LNCaP clone FGC (cell line): ENCODE results near the gene GPR119.

Experiments used
- DNase-seq: peaks from one replicate; pipeline ENCODE4 v3.0.0-alpha.2; 2011; ENCODE audit warnings: low read depth
- H3K4me3 ChIP-seq: 2 replicates; pipeline ENCODE4 v1.5.1; 2011; ENCODE audit warnings: mild to moderate bottlenecking, low read depth, low read length, control low read depth
- TF ChIP-seq, protein P1 (sequence below): IDR thresholded peaks from 2 replicates; pipeline ENCODE4 v1.5.1; 2012; ENCODE audit warnings: mild to moderate bottlenecking; ENCODE audit not compliant: control insufficient read depth, insufficient read depth; ENCODE audit errors: extremely low read depth

GPR119 gene

DNA sequence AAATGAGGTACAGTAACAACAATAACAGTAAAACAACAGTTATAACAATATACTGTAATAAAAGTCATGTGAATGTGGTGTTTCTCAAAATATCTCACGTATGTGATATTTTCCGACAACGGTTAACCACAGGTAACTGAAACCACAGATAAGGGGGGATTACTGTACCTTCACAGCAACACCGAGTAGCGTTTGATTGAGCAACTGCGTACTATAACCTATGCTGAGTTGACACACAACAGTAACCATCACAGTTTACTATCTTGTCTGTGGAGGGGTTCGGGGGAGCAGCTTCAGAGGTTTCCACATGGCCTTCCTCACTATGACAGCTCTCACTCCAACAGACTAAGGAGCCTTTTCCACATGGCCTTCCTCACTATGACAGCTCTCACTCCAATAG, 29.7 kb upstream of the GPR119 start:
- DNase-seq, result no peak
- H3K4me3 ChIP-seq, result no peak overlapping the region
- TF ChIP-seq, protein P1, sequence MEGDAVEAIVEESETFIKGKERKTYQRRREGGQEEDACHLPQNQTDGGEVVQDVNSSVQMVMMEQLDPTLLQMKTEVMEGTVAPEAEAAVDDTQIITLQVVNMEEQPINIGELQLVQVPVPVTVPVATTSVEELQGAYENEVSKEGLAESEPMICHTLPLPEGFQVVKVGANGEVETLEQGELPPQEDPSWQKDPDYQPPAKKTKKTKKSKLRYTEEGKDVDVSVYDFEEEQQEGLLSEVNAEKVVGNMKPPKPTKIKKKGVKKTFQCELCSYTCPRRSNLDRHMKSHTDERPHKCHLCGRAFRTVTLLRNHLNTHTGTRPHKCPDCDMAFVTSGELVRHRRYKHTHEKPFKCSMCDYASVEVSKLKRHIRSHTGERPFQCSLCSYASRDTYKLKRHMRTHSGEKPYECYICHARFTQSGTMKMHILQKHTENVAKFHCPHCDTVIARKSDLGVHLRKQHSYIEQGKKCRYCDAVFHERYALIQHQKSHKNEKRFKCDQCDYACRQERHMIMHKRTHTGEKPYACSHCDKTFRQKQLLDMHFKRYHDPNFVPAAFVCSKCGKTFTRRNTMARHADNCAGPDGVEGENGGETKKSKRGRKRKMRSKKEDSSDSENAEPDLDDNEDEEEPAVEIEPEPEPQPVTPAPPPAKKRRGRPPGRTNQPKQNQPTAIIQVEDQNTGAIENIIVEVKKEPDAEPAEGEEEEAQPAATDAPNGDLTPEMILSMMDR, result no peak

- TF ChIP-seq, protein P1, result no peak
- no peak overlapping the region for H3K4me3 ChIP-seq
Observed at GRCh38 chrX:130414800-130415199, 29.3 kb upstream of the GPR119 start.

GRCh38 chrX:130413415-130413814, 27.9 kb upstream of the GPR119 start:
- H3K4me3 ChIP-seq, result no peak overlapping the region
- no peak for DNase-seq
- TF ChIP-seq, protein P1, result no peak

More at GRCh38 chrX:130414800-130415199, 29.3 kb upstream of the GPR119 start:
- DNase-seq, result no peak

DNA sequence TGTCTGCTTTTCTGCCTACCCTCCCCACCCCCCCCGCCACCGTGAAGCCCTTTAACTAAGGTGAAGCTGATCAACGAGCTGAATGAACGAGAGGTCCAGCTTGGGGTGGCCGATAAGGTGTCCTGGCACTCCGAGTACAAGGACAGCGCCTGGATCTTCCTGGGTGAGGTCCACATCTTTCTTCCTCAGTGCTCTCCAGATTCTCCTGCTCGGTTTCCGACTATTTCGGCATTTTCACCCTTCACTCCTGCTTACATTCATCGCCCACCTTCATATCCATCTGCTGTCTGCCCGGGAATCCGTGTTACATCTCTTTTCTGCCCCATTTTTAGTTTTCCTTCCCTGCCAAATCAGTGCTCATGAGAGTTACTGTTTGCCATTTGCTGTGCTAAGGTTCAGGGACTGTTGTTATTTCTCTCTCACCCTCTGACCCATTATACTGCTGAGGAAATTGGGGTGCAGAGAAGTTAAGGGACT, 16.8 kb upstream of the GPR119 start:
- DNase-seq, result no peak
- TF ChIP-seq, protein P1, result no peak
- peak overlapping the region; percentile 78 for H3K4me3 ChIP-seq

- TF ChIP-seq, protein P1, result no peak
- DNase-seq, result peak; percentile 13
- H3K4me3 ChIP-seq, result peak within 1 kb of the TSS; percentile 78
Observed at GRCh38 chrX:130401415-130402207, 16.1 kb upstream of the GPR119 start, which contains the start of gene RBMX2. TSS of gene RBMX2 (plus strand) at chrX:130401987. CDS start at chrX:130402033, 46 bp downstream.

- no peak for DNase-seq
- H3K4me3 ChIP-seq, result no peak overlapping the region
- TF ChIP-seq, protein P1, result no peak
Observed at GRCh38 chrX:130395341-130395740, 9.9 kb upstream of the GPR119 start.

DNA sequence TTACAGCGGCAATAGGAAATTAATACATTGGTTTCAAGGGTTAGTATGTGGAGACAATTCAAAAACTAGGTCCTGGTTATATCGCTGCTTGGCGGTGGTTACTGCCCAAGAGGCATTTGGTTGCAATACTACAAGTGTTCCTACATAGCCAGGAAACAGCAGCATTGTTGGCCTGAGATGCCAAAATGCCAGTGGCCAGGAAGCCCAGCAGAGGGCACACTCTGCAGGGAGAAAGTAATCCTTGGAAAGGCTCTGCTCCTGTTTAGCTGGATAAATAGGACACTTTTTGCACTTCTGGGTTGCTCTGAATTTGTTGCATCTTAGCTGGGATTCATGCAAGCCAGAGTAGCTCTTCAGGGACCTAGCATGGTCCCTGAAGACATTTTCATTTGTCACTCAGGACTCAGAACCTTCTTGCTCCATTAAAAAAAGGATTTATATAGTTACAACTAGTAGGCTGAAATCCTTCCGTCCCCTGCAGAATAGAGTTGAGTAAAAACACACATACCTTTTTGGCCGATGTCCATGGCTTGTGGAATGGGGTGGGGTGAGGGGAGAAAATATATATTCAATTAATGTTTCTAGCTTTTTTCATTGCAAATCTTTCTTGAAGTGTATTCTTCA, 8.1 kb upstream of the GPR119 start:
- TF ChIP-seq, protein P1, result peak; percentile 83
- DNase-seq, result peak; percentile 33
- H3K4me3 ChIP-seq, result no peak overlapping the region
